Stimulated activated CD8-positive, alpha-beta memory T cell treated with anti-CD3 and anti-CD28 coated beads, Interleukin-15, amount 100 ng/mL, for 4 hours (primary cell): ENCODE measurements around the gene DTD2.
"Not testable (repeated sequence)": the region's sequence is repeated elsewhere in the genome, so short reads cannot be mapped to it uniquely, and the experiment has no call there.

Experiments used
- DNase-seq, 2 donors: peaks; one replicate each; pipeline ENCODE4 v3.0.0-alpha.2; 2020; ENCODE audit warnings: low read depth in 2 of 2

DTD2 gene

GRCh38 chr14:31442284-31442683, 15.0 kb downstream of the DTD2 start:
- DNase-seq = no peak

- no peak for DNase-seq
These were observed 15.8 kb downstream of the DTD2 start for GRCh38 chr14:31441273-31442111.

- no peak for DNase-seq
These were observed 17.0 kb downstream of the DTD2 start for GRCh38 chr14:31440280-31440679.

DNA sequence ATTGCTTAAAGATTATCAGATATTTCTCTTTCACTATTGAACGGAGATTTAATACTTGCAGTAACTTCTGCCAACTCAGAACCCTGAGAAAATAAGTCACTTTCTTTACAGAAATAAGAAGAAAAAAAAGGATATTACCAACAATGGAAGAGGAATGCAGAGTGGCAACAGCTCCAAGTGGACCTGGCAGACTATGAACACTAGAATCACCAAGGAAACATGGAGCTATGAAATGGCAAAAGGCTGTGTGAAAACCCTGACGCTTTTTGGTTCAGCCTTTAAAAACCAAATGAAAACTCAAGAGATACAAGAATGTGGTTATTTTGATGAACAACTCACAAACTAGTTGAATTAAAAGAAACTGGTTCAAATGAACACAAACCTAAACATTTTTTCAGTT, 17.7 kb downstream of the DTD2 start:
- DNase-seq = no peak

DNA sequence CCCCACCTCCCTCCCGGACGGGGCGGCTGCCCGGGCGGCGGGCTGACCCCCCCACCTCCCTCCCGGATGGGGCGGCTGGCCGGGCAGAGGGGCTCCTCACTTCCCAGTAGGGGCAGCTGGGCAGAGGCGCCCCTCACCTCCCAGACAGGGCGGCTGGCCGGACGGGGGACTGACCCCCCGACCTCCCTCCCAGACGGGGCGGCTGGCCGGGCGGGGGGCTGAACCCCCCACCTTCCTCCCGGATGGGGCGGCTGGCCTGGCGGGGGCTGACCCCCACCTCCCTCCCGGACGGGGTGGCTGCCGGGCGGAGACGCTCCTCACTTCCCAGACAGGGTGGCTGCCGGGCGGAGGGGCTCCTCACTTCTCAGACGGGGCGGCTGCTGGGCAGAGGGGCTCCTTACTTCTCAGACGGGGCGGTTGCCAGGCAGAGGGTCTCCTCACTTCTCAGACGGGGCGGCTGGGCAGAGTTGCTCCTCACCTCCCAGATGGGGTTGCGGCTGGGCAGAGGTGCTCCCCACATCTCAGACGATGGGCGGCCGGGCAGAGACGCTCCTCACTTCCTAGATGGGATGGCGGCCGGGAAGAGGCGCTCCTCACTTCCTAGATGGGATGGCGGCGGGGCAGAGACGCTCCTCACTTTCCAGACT, 20.1 kb downstream of the DTD2 start:
- not testable (repeated sequence) for DNase-seq

GRCh38 chr14:31435276-31435675, 22.0 kb downstream of the DTD2 start:
- DNase-seq = no peak

DNA sequence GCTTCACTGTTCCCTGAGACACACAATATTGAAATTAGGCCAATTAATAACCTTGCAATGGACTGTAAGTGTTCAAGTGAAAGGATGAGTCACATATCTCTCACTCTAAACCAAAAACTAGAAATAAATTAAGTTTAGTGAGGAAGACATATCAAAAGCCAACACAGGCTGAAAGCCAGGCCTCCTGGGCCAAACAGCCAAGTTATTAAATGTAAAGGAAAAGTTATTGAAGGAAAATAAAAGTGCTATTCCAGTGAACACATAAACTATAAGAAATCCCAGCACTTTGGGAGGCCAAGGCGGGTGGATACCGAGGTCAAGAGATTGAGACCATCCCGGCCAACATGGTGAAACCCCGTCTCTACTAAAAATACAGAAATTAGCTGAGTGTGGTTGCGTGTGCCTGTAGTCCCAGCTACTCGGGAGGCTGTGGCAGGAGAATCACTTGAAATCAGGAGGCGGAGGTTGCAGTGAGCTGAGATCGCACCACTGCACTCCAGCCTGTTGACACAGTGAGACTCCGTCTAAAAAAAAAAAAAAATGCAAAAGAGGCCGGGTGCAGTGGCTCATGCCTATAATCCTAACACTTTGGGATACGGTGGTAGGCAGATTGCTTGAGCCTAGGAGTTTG, 26.6 kb downstream of the DTD2 start:
- DNase-seq = no peak

- DNase-seq = no peak
These were observed 27.5 kb downstream of the DTD2 start for GRCh38 chr14:31429791-31430190.

DNA sequence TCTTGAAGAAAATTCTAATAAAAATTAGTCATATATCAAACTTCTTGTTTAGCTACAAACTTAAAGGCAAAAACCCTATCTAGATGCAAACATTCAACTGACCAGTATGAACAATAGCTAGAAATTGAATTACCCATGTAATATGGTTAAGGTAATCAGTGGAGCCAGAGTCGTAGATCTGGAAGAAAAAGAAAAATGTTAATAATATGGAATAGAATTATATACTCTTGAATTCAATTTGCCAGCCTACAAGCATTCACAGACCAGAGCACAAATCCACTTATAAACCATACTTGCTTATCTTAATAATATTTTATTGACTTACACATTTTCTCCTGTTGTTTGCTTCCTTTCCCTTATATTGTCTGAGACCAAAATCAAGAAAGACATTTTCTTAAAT, 29.3 kb downstream of the DTD2 start:
- no peak for DNase-seq

DNA sequence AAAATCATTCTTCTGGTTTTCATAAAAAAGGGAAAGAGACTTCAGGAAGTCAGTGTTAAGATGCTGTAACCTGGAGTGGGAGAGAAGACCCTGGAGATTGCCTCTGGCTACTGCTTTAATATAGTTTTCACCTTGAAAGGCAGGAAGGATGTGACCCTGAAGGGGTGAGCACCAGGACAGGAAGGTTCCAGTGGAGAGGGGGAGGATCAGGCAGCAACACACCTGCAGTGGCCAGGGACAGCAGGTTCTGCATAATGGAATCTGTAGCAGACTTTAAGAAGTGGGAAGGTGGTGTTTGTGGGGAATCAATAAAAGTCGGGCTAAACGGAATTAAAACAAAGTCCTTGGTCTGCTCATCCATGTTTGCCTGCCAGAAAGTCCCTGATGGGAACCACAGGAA, 30.6 kb downstream of the DTD2 start:
- no peak for DNase-seq

GRCh38 chr14:31425905-31426304, 31.4 kb downstream of the DTD2 start:
- no peak for DNase-seq

GRCh38 chr14:31421200-31421599, 36.1 kb downstream of the DTD2 start:
- DNase-seq = no peak

DNA sequence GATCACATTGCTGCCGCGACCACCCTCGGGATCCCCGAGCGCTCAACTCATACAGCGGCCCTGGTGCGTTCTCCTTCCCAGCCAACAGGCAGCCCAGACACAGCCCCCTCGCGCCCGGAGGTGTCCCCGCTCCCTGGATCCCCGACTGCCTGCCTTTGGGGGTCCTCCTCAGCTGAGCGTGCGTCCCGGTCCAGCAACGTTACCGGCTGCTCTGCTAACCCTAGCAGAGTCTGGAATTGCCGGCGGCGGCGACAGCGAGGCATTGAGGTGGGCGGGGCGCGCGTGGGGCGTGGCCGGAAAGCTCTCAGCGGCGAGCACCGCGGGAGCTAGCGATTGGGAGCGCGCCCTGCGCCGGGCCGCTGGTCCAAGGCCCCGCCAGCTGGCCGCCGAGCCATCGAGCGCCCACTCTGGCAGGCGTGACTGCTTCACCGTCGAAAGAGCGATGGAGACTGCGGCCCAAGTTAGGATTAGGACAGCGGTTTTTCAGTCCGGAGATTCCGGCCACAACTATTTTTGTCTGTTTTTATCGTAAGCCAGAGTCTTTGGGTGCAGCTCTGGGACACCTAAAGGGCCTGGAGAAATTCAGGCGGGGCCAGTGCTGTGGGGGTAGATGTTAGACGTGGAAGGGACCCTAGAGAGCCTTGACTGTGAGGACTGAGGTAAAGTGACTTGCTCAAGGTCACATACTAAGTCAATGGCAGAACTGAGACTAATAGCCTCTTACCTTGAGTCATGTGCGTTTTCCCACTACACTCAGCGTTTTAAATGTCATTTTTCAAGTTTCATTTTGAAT, 36.8 kb downstream of the DTD2 start, which contains the start of gene HEATR5A:
Gene HEATR5A (minus strand): TSS at position 232 of the 793 bp plus-strand sequence. CDS start 17,575 bp downstream, outside the sequence.
- DNase-seq = peak; percentile 76 to 85

DNA sequence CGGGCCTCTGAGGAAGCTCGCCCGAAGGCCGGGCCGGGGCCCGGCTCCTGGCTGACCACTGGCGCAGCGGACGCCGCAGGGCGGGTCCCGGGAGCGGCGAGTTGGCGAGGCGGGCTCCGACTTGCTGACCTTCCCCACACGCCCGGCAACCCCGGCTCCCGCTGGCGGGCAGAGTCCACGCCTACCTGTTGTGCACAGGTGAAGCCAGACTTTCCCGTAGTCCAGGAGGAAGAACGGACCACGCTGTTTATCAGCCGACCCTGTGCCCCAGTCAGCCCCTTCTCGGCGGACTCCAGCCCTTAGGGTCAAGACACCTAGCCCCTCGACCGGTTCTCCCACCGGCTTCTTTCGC, 37.4 kb downstream of the DTD2 start:
- DNase-seq = no peak

DNA sequence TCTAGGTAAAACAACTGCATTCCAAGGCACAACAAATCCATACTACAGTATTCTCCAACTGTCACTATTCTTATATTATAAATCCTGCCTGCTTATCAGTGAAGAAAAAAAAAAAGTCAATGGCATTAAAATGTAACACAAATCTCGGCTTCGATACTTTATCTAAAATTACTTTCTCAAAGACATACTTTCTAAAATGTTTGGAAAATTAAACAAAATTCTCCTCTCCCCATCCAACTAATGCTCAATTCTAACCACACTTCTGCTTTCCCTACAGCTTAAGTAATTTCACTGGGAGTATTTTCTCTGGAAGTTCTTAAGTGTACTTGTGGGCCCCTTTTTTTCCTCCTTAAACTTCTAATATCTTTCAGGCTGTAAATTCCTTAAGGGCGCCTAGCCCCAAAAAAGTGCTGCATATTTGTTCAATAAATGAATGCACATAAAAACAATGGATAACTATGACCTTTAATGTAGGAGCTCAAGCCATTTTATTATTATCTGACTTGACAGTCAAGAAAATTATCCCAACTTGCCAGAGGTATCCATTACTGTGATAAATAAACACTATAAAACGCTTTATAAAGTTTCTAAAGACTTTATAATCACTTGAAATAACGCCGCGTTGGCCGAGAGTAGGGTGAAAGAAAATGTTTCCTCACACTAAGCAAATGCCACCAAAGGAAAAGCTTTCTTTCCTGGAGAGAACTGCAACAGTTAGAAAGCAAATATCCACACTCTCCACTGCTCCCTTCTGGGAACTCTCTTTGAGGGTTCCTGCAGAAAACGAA, 37.9 kb downstream of the DTD2 start:
- no peak for DNase-seq

DNA sequence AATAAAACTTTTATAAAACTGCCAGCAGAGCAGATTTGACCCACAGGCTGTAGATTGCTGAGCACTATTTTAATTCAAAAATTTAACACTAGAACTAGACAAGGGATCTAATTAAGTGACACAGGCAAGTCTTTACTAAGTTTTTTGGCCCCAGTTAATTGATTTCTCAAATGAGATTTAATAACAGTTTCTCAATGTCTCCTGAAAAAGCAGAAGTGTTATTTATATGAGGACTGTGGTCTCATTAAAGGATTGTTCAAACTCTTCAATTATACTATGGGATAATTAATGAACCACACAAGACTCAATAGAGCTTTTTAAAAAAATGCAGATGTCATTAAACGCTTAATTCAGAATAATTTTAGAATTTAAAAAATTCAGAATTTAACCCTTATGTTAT, 38.9 kb downstream of the DTD2 start:
- DNase-seq = no peak

DNA sequence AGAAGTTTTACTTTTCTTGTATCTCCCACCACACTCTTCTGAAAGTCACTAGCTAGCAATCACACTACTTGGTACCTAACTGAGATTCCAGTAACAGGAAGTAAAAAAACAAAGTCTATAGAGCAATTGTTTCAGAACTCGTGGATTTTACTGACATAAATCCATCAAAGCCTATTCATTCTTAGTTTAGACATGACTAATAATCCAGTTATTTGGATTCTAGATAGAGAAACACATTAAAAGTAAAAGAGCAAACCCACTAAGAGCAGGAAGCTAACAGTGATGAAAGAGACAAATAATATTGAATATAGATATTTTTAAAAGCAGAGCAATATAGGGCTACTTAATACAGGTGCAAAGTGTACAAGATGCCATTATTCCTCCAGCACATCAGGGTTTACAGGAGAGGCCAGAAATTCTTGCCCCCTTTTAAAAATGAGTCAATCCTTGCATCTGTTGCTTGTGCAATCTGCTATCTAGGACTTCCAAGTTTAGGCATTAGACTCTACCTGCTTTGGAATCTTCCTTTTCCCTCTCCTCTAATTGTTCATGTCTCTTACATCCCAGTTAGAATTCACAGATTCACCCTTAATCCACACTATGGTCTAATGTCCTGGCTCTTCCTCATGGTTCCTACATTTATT, 43.0 kb downstream of the DTD2 start:
- DNase-seq = no peak

DNA sequence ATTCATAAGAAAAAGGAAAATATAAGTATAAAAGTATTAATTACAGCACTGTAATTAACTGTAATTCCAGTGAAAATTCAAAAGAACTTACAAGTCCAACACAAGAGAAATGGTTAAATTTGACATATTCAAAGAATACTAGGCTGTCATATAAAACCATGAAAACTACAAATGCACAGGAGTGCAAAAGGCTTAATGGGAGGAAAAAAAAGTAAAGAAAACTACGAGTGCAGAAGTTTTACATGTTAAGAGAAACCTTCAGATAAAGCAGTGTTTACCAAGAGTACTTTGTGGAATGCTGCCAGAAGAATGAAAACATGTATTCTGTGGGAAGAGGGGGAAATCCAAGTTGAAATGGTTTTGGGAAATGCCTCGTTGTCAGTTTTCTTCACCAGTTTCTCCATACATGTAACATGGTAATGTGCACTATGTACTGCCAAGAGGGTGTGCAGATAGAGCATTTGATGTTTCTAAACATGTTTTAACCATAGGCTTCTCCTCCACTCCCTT, 46.0 kb downstream of the DTD2 start:
- DNase-seq = no peak

DNA sequence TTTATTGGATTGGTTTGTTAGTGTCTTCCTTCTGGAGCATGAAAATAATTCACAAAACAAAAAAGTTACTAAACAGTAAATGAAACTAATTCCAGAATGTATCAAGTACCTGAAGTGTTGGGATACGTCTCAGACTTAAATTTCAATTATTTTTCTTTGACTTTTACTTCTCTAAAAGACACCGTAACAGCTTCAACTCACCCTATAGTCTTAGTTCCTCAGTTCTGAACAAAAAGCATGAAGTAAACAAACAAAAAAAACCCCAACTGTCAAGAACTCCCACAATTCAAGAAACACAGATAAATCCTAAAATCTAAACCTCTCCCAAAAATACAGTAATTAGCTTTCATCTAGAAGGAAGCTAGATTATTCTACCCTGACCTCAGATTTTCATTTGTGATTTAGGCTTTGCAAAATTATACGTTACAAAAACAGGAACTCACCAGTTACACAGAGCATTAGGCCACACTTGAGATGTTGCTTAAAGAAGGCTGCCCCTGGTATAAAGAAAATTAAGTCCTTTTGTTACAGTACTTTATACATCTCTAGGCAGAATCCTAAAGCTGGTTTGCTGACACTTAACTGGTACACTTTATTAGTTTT, 47.2 kb downstream of the DTD2 start:
- no peak for DNase-seq

GRCh38 chr14:31408421-31408820, 48.9 kb downstream of the DTD2 start:
- DNase-seq = no peak
